ENCODE results near the gene CCDC27.

CCDC27 gene

DNA sequence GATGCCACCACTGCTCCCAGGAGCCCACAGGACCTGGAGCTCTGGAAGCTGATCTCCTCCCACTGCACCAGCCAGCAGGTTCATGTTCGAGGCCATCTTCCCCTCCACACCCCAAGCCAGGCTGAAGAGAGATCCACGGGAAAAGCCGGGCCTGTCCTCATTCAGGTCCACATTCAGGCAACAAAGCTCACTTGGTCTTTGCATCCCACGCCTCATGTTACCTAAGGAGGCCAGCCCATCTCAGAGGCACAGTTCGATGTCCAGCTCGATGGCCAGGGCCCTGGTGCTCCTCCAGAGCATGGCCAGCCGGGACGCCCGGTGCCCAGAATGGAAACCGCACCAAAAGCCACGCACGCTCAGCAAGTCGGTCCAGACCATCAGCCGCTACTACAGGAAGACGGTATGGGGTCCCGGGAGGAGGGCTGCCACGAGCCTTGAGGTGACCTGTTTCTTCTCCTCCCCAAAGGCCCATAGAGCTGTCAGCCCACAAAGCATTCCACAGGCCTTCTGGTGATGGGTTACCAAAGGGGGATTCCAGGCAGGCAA is at the start of gene CCDC27:
Gene CCDC27 (plus strand): TSS at position 51 of the 546 bp plus-strand sequence. CDS start 32 bp downstream, at position 83.
- Histone ChIP-seq H3K4me3 (ENCODE audit: low read length, poor library complexity, severe bottlenecking) (no peak within 1 kb of the TSS), H4K20me1 (ENCODE audit: insufficient read depth, low read length, poor library complexity, severe bottlenecking) (no peaks in the 10 kb centered on the region), H2AFZ (ENCODE audit: low read length) (no peak within 1 kb of the TSS), H3F3A (ENCODE audit: low read depth) (no peaks in the 10 kb centered on the region), H3K9me3 (ENCODE audit: insufficient read depth, low read depth, low read length) (no peaks in the 10 kb centered on the region), H3K27me3 (ENCODE audit: insufficient read depth, low read length, poor library complexity, severe bottlenecking) (no peaks in the 10 kb centered on the region), H3K36me3 (ENCODE audit: insufficient read depth, low read length) (no peaks in the 10 kb centered on the region), H3K4me2 (ENCODE audit: low read depth, low read length, poor library complexity, severe bottlenecking) (no peak within 1 kb of the TSS), H3K4me1 (ENCODE audit: insufficient read depth, low read length, poor library complexity, severe bottlenecking) (no peaks in the 10 kb centered on the region), H3K79me2 (ENCODE audit: insufficient read depth, low read length) (no peaks in the 10 kb centered on the region), H3K9me2 (replicated peaks; ENCODE audit: low read depth, low read length) (no peaks in the 10 kb centered on the region), H3K9ac (ENCODE audit: low read depth, low read length, poor library complexity, severe bottlenecking) (no peak within 1 kb of the TSS)
- TF ChIP-seq, protein P1, sequence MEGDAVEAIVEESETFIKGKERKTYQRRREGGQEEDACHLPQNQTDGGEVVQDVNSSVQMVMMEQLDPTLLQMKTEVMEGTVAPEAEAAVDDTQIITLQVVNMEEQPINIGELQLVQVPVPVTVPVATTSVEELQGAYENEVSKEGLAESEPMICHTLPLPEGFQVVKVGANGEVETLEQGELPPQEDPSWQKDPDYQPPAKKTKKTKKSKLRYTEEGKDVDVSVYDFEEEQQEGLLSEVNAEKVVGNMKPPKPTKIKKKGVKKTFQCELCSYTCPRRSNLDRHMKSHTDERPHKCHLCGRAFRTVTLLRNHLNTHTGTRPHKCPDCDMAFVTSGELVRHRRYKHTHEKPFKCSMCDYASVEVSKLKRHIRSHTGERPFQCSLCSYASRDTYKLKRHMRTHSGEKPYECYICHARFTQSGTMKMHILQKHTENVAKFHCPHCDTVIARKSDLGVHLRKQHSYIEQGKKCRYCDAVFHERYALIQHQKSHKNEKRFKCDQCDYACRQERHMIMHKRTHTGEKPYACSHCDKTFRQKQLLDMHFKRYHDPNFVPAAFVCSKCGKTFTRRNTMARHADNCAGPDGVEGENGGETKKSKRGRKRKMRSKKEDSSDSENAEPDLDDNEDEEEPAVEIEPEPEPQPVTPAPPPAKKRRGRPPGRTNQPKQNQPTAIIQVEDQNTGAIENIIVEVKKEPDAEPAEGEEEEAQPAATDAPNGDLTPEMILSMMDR (conservative IDR thresholded peaks at IDR 0.05; ENCODE audit: low read length): no peak
- TF ChIP-seq EZH2phosphoT487 (IDR thresholded peaks at IDR 0.05; ENCODE audit: borderline replicate concordance): no peak

DNA sequence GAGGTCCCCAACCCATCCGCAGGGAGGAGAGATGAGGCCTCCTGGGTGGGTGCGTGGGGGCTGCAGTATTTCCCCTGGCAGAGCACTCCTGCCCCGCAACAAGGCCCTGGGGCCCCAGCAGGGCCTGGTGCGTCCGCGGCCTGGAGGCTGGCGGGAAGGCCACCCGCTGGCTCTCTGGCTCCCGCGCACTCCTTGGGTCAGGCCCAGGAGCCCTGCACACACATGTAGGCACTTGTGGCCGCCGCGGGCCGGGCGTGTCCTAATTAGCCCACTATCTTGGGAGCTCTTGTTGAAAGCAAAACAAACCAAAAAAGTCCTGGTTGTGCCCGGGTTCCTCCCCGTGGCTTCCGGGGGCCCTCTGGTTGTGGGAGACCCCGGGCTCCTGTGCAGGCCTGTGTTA is 49.7 kb upstream of the CCDC27 start:
- TF ChIP-seq, protein P1 (conservative IDR thresholded peaks at IDR 0.05; ENCODE audit: low read length): no peak
- no peaks in the 10 kb centered on the region for H3K9me2 ChIP-seq (replicated peaks; ENCODE audit: low read depth, low read length)
- peak overlapping the region; percentile 86 for H3K4me2 ChIP-seq (ENCODE audit: low read depth, low read length, poor library complexity, severe bottlenecking)
- H3K27me3 ChIP-seq (ENCODE audit: insufficient read depth, low read length, poor library complexity, severe bottlenecking): no peaks in the 10 kb centered on the region
- no peak overlapping the region for H2AFZ ChIP-seq (ENCODE audit: low read length)
- no peaks in the 10 kb centered on the region for H4K20me1 ChIP-seq (ENCODE audit: insufficient read depth, low read length, poor library complexity, severe bottlenecking)
- H3K4me1 ChIP-seq (ENCODE audit: insufficient read depth, low read length, poor library complexity, severe bottlenecking): peaks cover 43% of the 10 kb centered on the region
- no peaks in the 10 kb centered on the region for H3K9me3 ChIP-seq (ENCODE audit: insufficient read depth, low read depth, low read length)
- no peak overlapping the region for H3K4me3 ChIP-seq (ENCODE audit: low read length, poor library complexity, severe bottlenecking)
- H3K9ac ChIP-seq (ENCODE audit: low read depth, low read length, poor library complexity, severe bottlenecking): peak overlapping the region; percentile 87
- H3F3A ChIP-seq (ENCODE audit: low read depth): peaks cover 14% of the 10 kb centered on the region; the same call in 1 of the 2 replicates
- no peaks in the 10 kb centered on the region for H3K36me3 ChIP-seq (ENCODE audit: insufficient read depth, low read length)
- no peaks in the 10 kb centered on the region for H3K79me2 ChIP-seq (ENCODE audit: insufficient read depth, low read length)

DNA sequence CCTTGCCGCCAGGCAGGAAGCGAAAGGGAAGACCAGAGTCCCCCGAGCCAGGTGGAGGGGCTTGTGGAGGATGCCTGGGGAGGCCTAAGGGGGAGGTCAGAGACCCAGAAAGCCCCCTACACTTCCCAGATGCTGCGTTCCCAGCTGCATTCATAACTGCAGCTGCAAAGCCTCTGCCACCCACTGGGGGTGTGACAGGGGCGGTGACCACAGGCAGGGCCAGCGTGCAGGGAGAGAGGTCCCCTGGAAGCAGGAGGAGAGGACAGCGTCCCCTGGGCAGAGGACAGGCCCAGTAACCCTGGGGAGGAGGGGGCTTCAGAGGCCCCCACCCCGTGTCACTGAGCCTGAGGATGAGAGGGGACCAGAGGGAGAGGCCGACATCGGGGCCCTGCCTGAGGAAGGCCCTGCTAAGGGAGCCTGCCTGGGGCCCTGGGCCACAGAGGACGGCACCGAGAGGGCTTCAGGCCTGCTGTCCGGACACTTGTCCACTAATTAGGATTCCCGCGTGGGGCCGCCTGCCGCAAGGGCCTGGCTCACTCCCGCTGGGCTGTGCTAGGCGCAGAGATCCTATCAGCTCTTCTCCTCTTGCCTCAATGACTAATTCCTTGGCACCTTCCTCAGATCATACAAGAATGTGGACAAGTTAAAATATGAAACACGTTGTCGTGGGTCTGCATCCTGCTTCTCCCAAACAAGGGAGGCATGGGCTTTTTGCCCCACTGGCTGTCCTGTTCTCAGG is 49.1 kb upstream of the CCDC27 start:
- Histone ChIP-seq H3K36me3 (ENCODE audit: insufficient read depth, low read length) (no peaks in the 10 kb centered on the region), H3K79me2 (ENCODE audit: insufficient read depth, low read length) (no peaks in the 10 kb centered on the region), H3F3A (ENCODE audit: low read depth) (peaks cover 14% of the 10 kb centered on the region; the same call in 1 of the 2 replicates), H3K4me1 (ENCODE audit: insufficient read depth, low read length, poor library complexity, severe bottlenecking) (peaks cover 43% of the 10 kb centered on the region), H3K27me3 (ENCODE audit: insufficient read depth, low read length, poor library complexity, severe bottlenecking) (no peaks in the 10 kb centered on the region), H3K9ac (ENCODE audit: low read depth, low read length, poor library complexity, severe bottlenecking) (peak overlapping the region; percentile 87), H4K20me1 (ENCODE audit: insufficient read depth, low read length, poor library complexity, severe bottlenecking) (no peaks in the 10 kb centered on the region), H3K9me2 (replicated peaks; ENCODE audit: low read depth, low read length) (no peaks in the 10 kb centered on the region), H3K4me2 (ENCODE audit: low read depth, low read length, poor library complexity, severe bottlenecking) (peak overlapping the region; percentile 86), H2AFZ (ENCODE audit: low read length) (no peak overlapping the region), H3K9me3 (ENCODE audit: insufficient read depth, low read depth, low read length) (no peaks in the 10 kb centered on the region), H3K4me3 (ENCODE audit: low read length, poor library complexity, severe bottlenecking) (peak overlapping the region; percentile 71)
- no peak for TF ChIP-seq EZH2phosphoT487 (IDR thresholded peaks at IDR 0.05; ENCODE audit: borderline replicate concordance)
- TF ChIP-seq, protein P1 (conservative IDR thresholded peaks at IDR 0.05; ENCODE audit: low read length): no peak; the same call in 1 of the 2 replicates
